Neutrophil (primary cell): ENCODE data around the gene PIEZO2.

Experiments
- H3K27ac ChIP-seq: fragments of 200-600 bp; sonication (generic); 2 replicates; pipeline ENCODE4 v1.5.1; 2016; ENCODE audit warnings: mild to moderate bottlenecking, moderate library complexity
- H3K27me3 ChIP-seq: fragments of 200-600 bp; sonication (generic); 2 replicates; pipeline ENCODE4 v1.6.0; 2016; ENCODE audit warnings: mild to moderate bottlenecking
- H3K36me3 ChIP-seq: fragments of 200-600 bp; sonication (generic); 2 replicates; pipeline ENCODE4 v1.5.1; 2017
- H3K4me1 ChIP-seq, 2 experiments: fragments of 200-600 bp in 1 of 2; sonication (generic) in 1 of 2; 1 replicate in 1 of 2; 2 replicates in 1 of 2; pipeline versions ENCODE4 v1.5.1 to v1.6.1; 2013 to 2016; ENCODE audit warnings: low read depth in 1 of 2, low read length in 1 of 2, mild to moderate bottlenecking in 1 of 2, moderate library complexity in 1 of 2; ENCODE audit not compliant: control insufficient read depth in 1 of 2, insufficient read depth in 1 of 2
- H3K4me3 ChIP-seq, 2 experiments: fragments of 200-600 bp in 1 of 2; sonication (generic) in 1 of 2; 1 replicate in 1 of 2; 2 replicates in 1 of 2; pipeline ENCODE4 v1.5.1; 2013 to 2016; ENCODE audit warnings: low read depth in 1 of 2, low read length in 1 of 2, mild to moderate bottlenecking in 1 of 2, moderate library complexity in 1 of 2
- H3K9me3 ChIP-seq: fragments of 200-600 bp; sonication (generic); 2 replicates; pipeline ENCODE4 v1.5.1; 2016
- TF ChIP-seq, protein P1 (sequence below): fragments of 200-600 bp; sonication (generic); IDR thresholded peaks from 2 replicates; pipeline ENCODE4 v1.5.1; 2016; ENCODE audit warnings: antibody characterized with exemption

Gene PIEZO2

GRCh38 chr18:11155034-11155759, 5.8 kb upstream of the PIEZO2 start:
- TF ChIP-seq, protein P1, sequence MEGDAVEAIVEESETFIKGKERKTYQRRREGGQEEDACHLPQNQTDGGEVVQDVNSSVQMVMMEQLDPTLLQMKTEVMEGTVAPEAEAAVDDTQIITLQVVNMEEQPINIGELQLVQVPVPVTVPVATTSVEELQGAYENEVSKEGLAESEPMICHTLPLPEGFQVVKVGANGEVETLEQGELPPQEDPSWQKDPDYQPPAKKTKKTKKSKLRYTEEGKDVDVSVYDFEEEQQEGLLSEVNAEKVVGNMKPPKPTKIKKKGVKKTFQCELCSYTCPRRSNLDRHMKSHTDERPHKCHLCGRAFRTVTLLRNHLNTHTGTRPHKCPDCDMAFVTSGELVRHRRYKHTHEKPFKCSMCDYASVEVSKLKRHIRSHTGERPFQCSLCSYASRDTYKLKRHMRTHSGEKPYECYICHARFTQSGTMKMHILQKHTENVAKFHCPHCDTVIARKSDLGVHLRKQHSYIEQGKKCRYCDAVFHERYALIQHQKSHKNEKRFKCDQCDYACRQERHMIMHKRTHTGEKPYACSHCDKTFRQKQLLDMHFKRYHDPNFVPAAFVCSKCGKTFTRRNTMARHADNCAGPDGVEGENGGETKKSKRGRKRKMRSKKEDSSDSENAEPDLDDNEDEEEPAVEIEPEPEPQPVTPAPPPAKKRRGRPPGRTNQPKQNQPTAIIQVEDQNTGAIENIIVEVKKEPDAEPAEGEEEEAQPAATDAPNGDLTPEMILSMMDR: no peak
- H3K27me3 ChIP-seq: peaks cover 33% of the 10 kb centered on the region
- no peak overlapping the region for H3K4me3 ChIP-seq

DNA sequence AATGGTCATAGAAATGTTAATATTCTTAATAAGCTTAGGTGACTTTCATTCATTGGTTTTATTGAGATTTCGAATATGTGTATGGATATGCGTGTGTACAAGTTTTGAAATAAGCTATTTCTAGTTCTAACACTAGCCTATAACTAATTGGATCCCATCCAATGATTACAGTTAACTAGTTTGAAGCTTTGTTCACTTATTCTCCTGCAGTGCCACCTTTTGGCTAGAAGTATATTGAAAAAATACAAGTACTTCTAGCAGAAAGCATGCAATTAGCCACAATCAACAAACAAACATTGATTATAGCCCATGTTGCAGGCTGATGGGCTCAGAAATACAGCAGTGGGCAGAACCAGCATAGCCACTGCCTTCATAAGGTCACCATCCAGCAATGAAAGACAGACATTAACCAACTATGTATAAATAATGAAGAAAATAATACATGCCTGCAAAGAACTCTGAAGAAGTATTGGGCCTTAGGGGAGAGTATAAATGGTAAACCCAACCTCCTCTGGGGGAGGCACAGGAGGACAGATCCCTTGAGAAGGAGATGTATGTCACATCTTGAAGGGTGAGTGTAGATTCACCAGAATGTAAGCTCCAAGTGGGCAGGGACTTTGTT, 5.1 kb upstream of the PIEZO2 start:
- H3K9me3 ChIP-seq: no peaks in the 10 kb centered on the region
- TF ChIP-seq, protein P1: no peak
- no peaks in the 10 kb centered on the region for H3K36me3 ChIP-seq
- H3K27ac ChIP-seq: no peak overlapping the region
- H3K27me3 ChIP-seq: peaks cover 40% of the 10 kb centered on the region
- peaks cover 20 to 31% of the 10 kb centered on the region in 2 experiments for H3K4me1 ChIP-seq
- no peak overlapping the region for H3K4me3 ChIP-seq

More at GRCh38 chr18:11155034-11155759, 5.8 kb upstream of the PIEZO2 start:
- peaks cover 20 to 25% of the 10 kb centered on the region in 2 experiments for H3K4me1 ChIP-seq
- no peaks in the 10 kb centered on the region for H3K36me3 ChIP-seq
- H3K9me3 ChIP-seq: no peaks in the 10 kb centered on the region
- H3K27ac ChIP-seq: no peak overlapping the region

DNA sequence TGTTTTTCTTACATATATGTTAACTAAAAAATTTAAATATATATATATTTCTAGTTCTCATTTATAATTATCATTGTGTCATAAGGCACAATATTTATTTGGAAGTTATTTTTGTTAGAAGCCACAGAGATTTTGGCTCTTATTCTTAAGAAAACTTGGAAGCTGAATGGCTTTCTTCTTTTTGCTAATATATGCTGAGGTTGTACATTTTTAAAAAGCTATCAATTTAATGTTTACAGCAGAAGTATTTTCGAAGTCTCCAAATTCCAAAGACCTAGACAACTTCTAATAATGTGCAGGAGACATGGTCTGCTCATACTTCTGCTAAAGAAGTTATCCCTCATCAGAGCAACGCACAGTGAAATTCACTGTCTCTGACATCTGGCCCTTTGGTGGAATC, 3.7 kb upstream of the PIEZO2 start:
- H3K4me3 ChIP-seq: no peak overlapping the region

GRCh38 chr18:11150271-11150615, 874 bp upstream of the PIEZO2 start:
- no peak overlapping the region for H3K4me3 ChIP-seq
- H3K4me1 ChIP-seq: peaks cover 9 to 28% of the 10 kb centered on the region in 2 experiments
- no peak overlapping the region for H3K27ac ChIP-seq
- H3K27me3 ChIP-seq: peaks cover 82% of the 10 kb centered on the region
- TF ChIP-seq, protein P1: no peak
- H3K9me3 ChIP-seq: no peaks in the 10 kb centered on the region
- H3K36me3 ChIP-seq: no peaks in the 10 kb centered on the region

More for the DNA sequence above, 3.7 kb upstream of the PIEZO2 start:
- Histone ChIP-seq H3K27me3 (peaks cover 54% of the 10 kb centered on the region), H3K27ac (no peak overlapping the region), H3K4me1 (peaks cover 20 to 42% of the 10 kb centered on the region in 2 experiments), H3K36me3 (no peaks in the 10 kb centered on the region), H3K9me3 (no peaks in the 10 kb centered on the region)
- TF ChIP-seq, protein P1: no peak

- H3K36me3 ChIP-seq: no peaks in the 10 kb centered on the region
- peak overlapping the region in 1 of 2 experiments; percentile 44 for H3K4me3 ChIP-seq
- H3K4me1 ChIP-seq: peaks cover 0 to 17% of the 10 kb centered on the region in 2 experiments
- no peaks in the 10 kb centered on the region for H3K9me3 ChIP-seq
- TF ChIP-seq, protein P1: no peak
- no peak overlapping the region for H3K27ac ChIP-seq
- H3K27me3 ChIP-seq: peaks cover 96% of the 10 kb centered on the region
These were observed 509 bp downstream of the PIEZO2 start for GRCh38 chr18:11148680-11149440.
